ENCODE results near the gene TNK1. TPM values are rescaled to one million over a fixed set of nuclear protein-coding genes. Genes with fewer than 3 reads are reported as not detected.

Gene TNK1
- total RNA-seq, 4 donors from 2014 or later = 2.4 to 9.8 (median 6.0) TPM

- 47 to 78% methylated on average over 2 of the region's 2 CpGs for WGBS, 2 donors
- H3K36me3 ChIP-seq = peaks cover 0 to 67% (median 0%) of the 10 kb centered on the region in 3 donors
- peaks cover 0 to 27% (median 15%) of the 10 kb centered on the region in 4 donors for H3K4me1 ChIP-seq
Observed at GRCh38 chr17:7391307-7391706, 10.4 kb downstream of the TNK1 start.

DNA sequence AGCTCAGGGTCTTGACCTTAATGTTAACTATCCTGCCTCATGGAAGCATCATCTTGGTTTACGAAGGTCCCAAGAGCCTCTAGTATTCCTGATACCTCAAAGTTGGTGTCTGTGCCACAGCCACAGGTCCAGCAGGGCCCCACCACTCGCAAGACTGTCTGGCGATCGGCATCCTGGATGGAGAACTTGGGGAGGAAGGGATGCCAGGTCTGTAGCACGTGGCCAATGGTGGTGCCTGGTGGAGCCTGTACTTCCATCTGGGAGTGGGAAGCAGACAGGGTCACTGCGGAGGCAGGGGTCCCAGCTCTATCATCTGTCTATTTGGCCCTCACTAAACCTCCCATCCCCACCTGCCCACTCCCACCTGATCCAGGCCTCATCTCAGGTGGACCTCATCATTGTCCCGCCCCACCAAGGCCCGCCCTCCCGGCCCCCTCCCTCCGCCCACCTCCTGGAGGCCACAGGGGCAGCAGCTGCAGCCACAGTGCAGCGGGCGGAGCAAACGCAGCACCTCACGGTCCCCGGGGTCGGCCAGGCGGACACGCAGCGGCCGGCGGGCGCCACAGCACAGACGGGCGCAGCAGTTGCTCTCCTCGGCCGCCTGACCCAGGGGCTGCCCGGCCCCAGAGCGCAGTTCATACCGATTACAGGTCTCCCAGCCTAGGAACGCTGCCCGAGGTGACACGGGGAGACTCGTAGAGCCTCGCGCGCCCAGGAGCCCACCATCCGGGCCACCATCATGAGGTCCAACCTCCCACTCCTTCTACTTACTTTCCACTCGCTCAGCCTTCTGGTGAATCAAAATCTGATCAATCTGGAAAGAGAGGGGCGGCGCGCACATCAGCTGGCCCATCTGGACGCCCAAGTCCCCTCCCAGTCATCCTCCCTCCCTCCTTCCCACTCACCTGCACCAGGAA is 12.1 kb downstream of the TNK1 start:
- WGBS, 2 donors = 68% methylated on average over 39 to 42 of the region's 42 CpGs
- peak overlapping the region; percentile 77 to 95 (median 88) for H3K4me3 ChIP-seq
- H3K4me1 ChIP-seq = peaks cover 0 to 27% (median 15%) of the 10 kb centered on the region in 4 donors
- peak overlapping the region in 3 of 4 donors; percentile 90 to 96 (median 92) for H3K27ac ChIP-seq
- TF ChIP-seq, protein P1, sequence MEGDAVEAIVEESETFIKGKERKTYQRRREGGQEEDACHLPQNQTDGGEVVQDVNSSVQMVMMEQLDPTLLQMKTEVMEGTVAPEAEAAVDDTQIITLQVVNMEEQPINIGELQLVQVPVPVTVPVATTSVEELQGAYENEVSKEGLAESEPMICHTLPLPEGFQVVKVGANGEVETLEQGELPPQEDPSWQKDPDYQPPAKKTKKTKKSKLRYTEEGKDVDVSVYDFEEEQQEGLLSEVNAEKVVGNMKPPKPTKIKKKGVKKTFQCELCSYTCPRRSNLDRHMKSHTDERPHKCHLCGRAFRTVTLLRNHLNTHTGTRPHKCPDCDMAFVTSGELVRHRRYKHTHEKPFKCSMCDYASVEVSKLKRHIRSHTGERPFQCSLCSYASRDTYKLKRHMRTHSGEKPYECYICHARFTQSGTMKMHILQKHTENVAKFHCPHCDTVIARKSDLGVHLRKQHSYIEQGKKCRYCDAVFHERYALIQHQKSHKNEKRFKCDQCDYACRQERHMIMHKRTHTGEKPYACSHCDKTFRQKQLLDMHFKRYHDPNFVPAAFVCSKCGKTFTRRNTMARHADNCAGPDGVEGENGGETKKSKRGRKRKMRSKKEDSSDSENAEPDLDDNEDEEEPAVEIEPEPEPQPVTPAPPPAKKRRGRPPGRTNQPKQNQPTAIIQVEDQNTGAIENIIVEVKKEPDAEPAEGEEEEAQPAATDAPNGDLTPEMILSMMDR (IDR thresholded peaks at IDR 0.05) = no peak
- TF ChIP-seq POLR2A (IDR thresholded peaks at IDR 0.05) = no peak
- TF ChIP-seq EP300 (IDR thresholded peaks at IDR 0.05) = no peak
- H3K36me3 ChIP-seq = peaks cover 0 to 51% (median 0%) of the 10 kb centered on the region in 3 donors
- H3K27me3 ChIP-seq = no peaks in the 10 kb centered on the region
- H3K9me3 ChIP-seq = no peaks in the 10 kb centered on the region
- no peak for DNase-seq (ENCODE audit: low spot score in 2 of 2)

More at GRCh38 chr17:7391307-7391706, 10.4 kb downstream of the TNK1 start:
- Histone ChIP-seq H3K27ac (peak overlapping the region in 1 of 4 donors; percentile 28), H3K9me3 (no peaks in the 10 kb centered on the region), H3K27me3 (no peaks in the 10 kb centered on the region), H3K4me3 (no peak overlapping the region)
- no peak for DNase-seq (ENCODE audit: low spot score in 2 of 2)
- TF ChIP-seq EP300 (IDR thresholded peaks at IDR 0.05) = no peak
- TF ChIP-seq, protein P1 (IDR thresholded peaks at IDR 0.05) = no peak
- no peak for TF ChIP-seq POLR2A (IDR thresholded peaks at IDR 0.05)

DNA sequence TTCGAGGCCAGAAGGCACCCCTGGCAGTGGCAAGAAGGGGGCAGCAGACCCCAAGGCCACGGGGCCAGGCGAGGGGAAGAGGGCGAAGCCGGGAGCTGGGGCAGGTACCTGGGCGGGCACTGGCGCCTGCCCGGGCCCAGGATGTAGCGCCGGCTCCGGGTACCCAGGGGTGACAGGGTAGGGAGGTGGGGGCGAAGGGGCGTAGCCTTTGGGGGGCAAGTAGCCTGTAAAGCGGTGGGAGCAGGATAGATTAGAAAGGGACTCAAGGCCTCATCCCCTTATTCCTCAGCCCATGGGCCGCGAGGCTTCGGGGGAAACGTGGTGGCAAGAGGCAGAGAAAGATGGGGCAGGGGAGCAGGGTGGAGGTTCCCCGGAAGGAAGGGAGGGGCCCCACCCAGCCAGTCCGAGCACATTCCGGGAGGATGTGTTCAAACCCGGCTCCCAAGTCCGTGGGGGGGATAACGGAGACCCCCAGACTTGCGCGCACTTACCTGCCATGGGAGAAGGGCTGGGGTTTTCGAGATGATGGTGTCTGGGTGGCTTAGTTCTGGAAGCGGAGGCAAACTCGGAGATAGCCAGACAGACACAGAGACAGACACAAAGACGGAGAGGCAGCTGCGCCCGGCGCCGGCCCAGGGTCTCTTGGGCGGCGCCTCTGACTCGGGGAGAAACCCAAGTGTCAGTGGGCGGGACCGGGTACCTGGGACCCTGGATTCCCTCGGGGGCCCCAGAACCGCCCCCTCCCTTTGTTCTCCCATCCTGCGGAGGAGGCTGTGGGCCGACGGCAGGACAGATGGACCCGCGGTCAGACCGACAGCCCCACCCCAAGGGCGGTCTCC is 12.9 kb downstream of the TNK1 start:
- no peaks in the 10 kb centered on the region for H3K27me3 ChIP-seq
- TF ChIP-seq, protein P1 (IDR thresholded peaks at IDR 0.05) = no peak
- TF ChIP-seq POLR2A (IDR thresholded peaks at IDR 0.05) (no peak), EP300 (IDR thresholded peaks at IDR 0.05) (no peak)
- DNase-seq (ENCODE audit: low spot score in 2 of 2) = no peak
- WGBS, 2 donors = 4 to 6% methylated on average over 40 to 47 of the region's 48 CpGs
- no peaks in the 10 kb centered on the region for H3K9me3 ChIP-seq
- peak overlapping the region; percentile 77 to 95 (median 88) for H3K4me3 ChIP-seq
- peak overlapping the region; percentile 86 to 96 (median 91) for H3K27ac ChIP-seq
- H3K4me1 ChIP-seq = peaks cover 0 to 27% (median 15%) of the 10 kb centered on the region in 4 donors
- peaks cover 0 to 42% (median 0%) of the 10 kb centered on the region in 3 donors for H3K36me3 ChIP-seq

- WGBS, 2 donors = 0% methylated on average over 12 to 23 of the region's 71 CpGs
- Histone ChIP-seq H3K9me3 (no peaks in the 10 kb centered on the region), H3K36me3 (peaks cover 0 to 34% (median 0%) of the 10 kb centered on the region in 3 donors), H3K4me3 (peak within 1 kb of the TSS; percentile 77 to 95 (median 88)), H3K27ac (peak within 1 kb of the TSS; percentile 86 to 96 (median 91)), H3K27me3 (no peaks in the 10 kb centered on the region), H3K4me1 (peaks cover 0 to 27% (median 15%) of the 10 kb centered on the region in 4 donors)
- peak; percentile 74 to 76 for DNase-seq (ENCODE audit: low spot score in 2 of 2)
- peak in 1 of 2 donors; percentile 93 for TF ChIP-seq EP300 (IDR thresholded peaks at IDR 0.05)
- peak; percentile 83 to 90 for TF ChIP-seq POLR2A (IDR thresholded peaks at IDR 0.05)
- TF ChIP-seq, protein P1 (IDR thresholded peaks at IDR 0.05) = peak in 4 of 5 experiments; percentile 28 to 72 (median 52)
Observed at GRCh38 chr17:7394452-7395191, 13.7 kb downstream of the TNK1 start, which contains the start of gene PLSCR3. TSS of gene PLSCR3 (minus strand) at chr17:7394525. CDS start at chr17:7394110, 415 bp downstream.
